CD4-positive, alpha-beta T cell treated with Interleukin-17A for 1 hour (primary cell): ENCODE data around the gene THBS1.

Experiments used
- DNase-seq: peaks from one replicate; pipeline ENCODE4 v3.0.0-alpha.2; 2020

The THBS1 gene

GRCh38 chr15:39574427-39574826, 6.5 kb upstream of the THBS1 start:
- no peak for DNase-seq

GRCh38 chr15:39575180-39575579, 5.7 kb upstream of the THBS1 start:
- no peak for DNase-seq

GRCh38 chr15:39578851-39579486, 1.9 kb upstream of the THBS1 start:
- DNase-seq: no peak

GRCh38 chr15:39579487-39580116, 1.3 kb upstream of the THBS1 start:
- DNase-seq: no peak

GRCh38 chr15:39580117-39580484, 778 bp upstream of the THBS1 start:
- peak; percentile 87 for DNase-seq

- DNase-seq: no peak
These were observed 438 bp downstream of the THBS1 start for GRCh38 chr15:39581242-39581792.

GRCh38 chr15:39581793-39582285, 960 bp downstream of the THBS1 start:
- DNase-seq: no peak

- no peak for DNase-seq
These were observed 1.6 kb downstream of the THBS1 start for GRCh38 chr15:39582286-39582976.

GRCh38 chr15:39582977-39583595, 2.2 kb downstream of the THBS1 start:
- DNase-seq: no peak

GRCh38 chr15:39583596-39584265, 2.9 kb downstream of the THBS1 start:
- peak; percentile 39 for DNase-seq

GRCh38 chr15:39584266-39584659, 3.4 kb downstream of the THBS1 start:
- DNase-seq: no peak

GRCh38 chr15:39584662-39585388, 3.9 kb downstream of the THBS1 start:
- DNase-seq: no peak

- DNase-seq: no peak
These were observed 4.5 kb downstream of the THBS1 start for GRCh38 chr15:39585389-39585841.

GRCh38 chr15:39585871-39586301, 5.0 kb downstream of the THBS1 start:
- DNase-seq: no peak

GRCh38 chr15:39586387-39587095, 5.7 kb downstream of the THBS1 start:
- no peak for DNase-seq

- no peak for DNase-seq
These were observed 6.3 kb downstream of the THBS1 start for GRCh38 chr15:39587096-39587721.

GRCh38 chr15:39587731-39588530, 7.1 kb downstream of the THBS1 start:
- DNase-seq: no peak

GRCh38 chr15:39588531-39589192, 7.8 kb downstream of the THBS1 start:
- DNase-seq: no peak

- DNase-seq: no peak
These were observed 8.4 kb downstream of the THBS1 start for GRCh38 chr15:39589193-39589814.
